GM23248 (cell line): ENCODE data around the gene CHCT1. TPM values are rescaled to one million over a fixed set of nuclear protein-coding genes. Genes with fewer than 3 reads are reported as not detected.
"Not testable (repeated sequence)": the region's sequence is repeated elsewhere in the genome, so short reads cannot be mapped to it uniquely, and the experiment has no call there.

Experiments
- DNase-seq: peaks from one replicate; pipeline ENCODE4 v3.0.0-alpha.2; 2015
- H2AFZ ChIP-seq: fragments of 200-600 bp; sonication (generic); 2 replicates; pipeline ENCODE4 v1.6.1; 2016; ENCODE audit warnings: antibody characterized with exemption
- H3F3A ChIP-seq: fragments of 200-600 bp; sonication (generic); 2 replicates; pipeline ENCODE4 v1.6.1; 2016; ENCODE audit warnings: mild to moderate bottlenecking, antibody characterized with exemption, mixed run types; ENCODE audit not compliant: insufficient read depth
- H3K27ac ChIP-seq: fragments of 200-600 bp; sonication (generic); 2 replicates; pipeline ENCODE4 v1.5.1; 2016; ENCODE audit warnings: mild to moderate bottlenecking
- H3K27me3 ChIP-seq: fragments of 200-600 bp; sonication (generic); replicated peaks from 2 replicates; pipeline ENCODE4 v1.6.1; 2016; ENCODE audit warnings: mild to moderate bottlenecking; ENCODE audit not compliant: insufficient read depth
- H3K36me3 ChIP-seq: fragments of 200-600 bp; sonication (generic); 2 replicates; pipeline ENCODE4 v1.6.1; 2016; ENCODE audit warnings: low read depth, mild to moderate bottlenecking
- H3K4me1 ChIP-seq: fragments of 200-600 bp; sonication (generic); 2 replicates; pipeline ENCODE4 v1.6.1; 2016; ENCODE audit warnings: mild to moderate bottlenecking; ENCODE audit not compliant: insufficient read depth
- H3K4me2 ChIP-seq: fragments of 200-600 bp; sonication (generic); one replicate; pipeline ENCODE4 v1.6.1; 2016; ENCODE audit warnings: mild to moderate bottlenecking; ENCODE audit not compliant: unreplicated experiment
- H3K4me3 ChIP-seq: fragments of 200-600 bp; sonication (generic); 2 replicates; pipeline ENCODE4 v1.5.1; 2016; ENCODE audit warnings: mild to moderate bottlenecking
- H3K79me2 ChIP-seq: fragments of 200-600 bp; sonication (generic); 2 replicates; pipeline ENCODE4 v1.6.1; 2016; ENCODE audit warnings: mild to moderate bottlenecking; ENCODE audit not compliant: insufficient read depth
- H3K9ac ChIP-seq: fragments of 200-600 bp; sonication (generic); 2 replicates; pipeline ENCODE4 v1.6.1; 2016; ENCODE audit warnings: mild to moderate bottlenecking
- H3K9me2 ChIP-seq: fragments of 200-600 bp; sonication (generic); 2 replicates; pipeline ENCODE4 v1.6.1; 2016; ENCODE audit warnings: mixed run types, mild to moderate bottlenecking, moderate library complexity; ENCODE audit not compliant: insufficient read depth
- H3K9me3 ChIP-seq: fragments of 200-600 bp; sonication (generic); one replicate; pipeline ENCODE4 v1.6.1; 2017; ENCODE audit warnings: low read depth
- H4K20me1 ChIP-seq: fragments of 200-600 bp; sonication (generic); 2 replicates; pipeline ENCODE4 v1.6.0; 2016; ENCODE audit not compliant: insufficient read depth
- EZH2 ChIP-seq: fragments of 200-600 bp; sonication (generic); IDR thresholded peaks from 2 replicates; pipeline ENCODE4 v1.6.1; 2018; ENCODE audit warnings: antibody characterized with exemption, mild to moderate bottlenecking; ENCODE audit not compliant: insufficient read depth, poor library complexity, severe bottlenecking
- EZH2phosphoT487 ChIP-seq: fragments of 200-600 bp; sonication (generic); IDR thresholded peaks from 2 replicates; pipeline ENCODE4 v1.6.1; 2018; ENCODE audit warnings: antibody characterized with exemption, moderate library complexity, mild to moderate bottlenecking, low read depth; ENCODE audit not compliant: insufficient read depth
- WGBS, 2 experiments: methylation state at CpG; one replicate each; pipeline ENCODE4 v1.1.6; 2015 to 2017; ENCODE audit warnings: low lambda C conversion rate in 2 of 2, low coverage in 1 of 2; ENCODE audit errors: missing lambda C conversion rate in 2 of 2; 5-methylcytosine and 5-hydroxymethylcytosine counted together
- in situ Hi-C: fragments of 300-500 bp; cut with MboI; formaldehyde crosslinking; loops from 2 replicates; pipeline ENCODE4 v1.15.0; 2020
- polyA plus RNA-seq: library from polyadenylated mRNA; unstranded; fragments of >200 nt; fragmentation: Nextera tagmentation; extraction: Ambion mirVana; gene quantifications from 2 replicates; pipeline ENCODE4 v1.2.1, GENCODE V29; 2016
- total RNA-seq: library from RNA; depleted of rRNA; stranded (reverse); fragments of >200 nt; shearing (Covaris generic); gene quantifications from 2 replicates; pipeline ENCODE4 v1.2.3, GENCODE V29; 2014

CHCT1 gene
- total and polyA plus RNA-seq, 2 experiments from 2014 or later, result not detected

- DNase-seq, result no peak
- Histone ChIP-seq H3K27ac (no peak overlapping the region), H3K27me3 (no peaks in the 10 kb centered on the region), H3K36me3 (no peaks in the 10 kb centered on the region), H3F3A (no peaks in the 10 kb centered on the region), H3K9me3 (no peaks in the 10 kb centered on the region), H3K79me2 (no peaks in the 10 kb centered on the region), H3K9me2 (no peaks in the 10 kb centered on the region), H4K20me1 (no peaks in the 10 kb centered on the region), H3K4me1 (no peaks in the 10 kb centered on the region), H3K4me3 (no peak overlapping the region), H3K4me2 (no peak overlapping the region), H3K9ac (no peak overlapping the region), H2AFZ (no peak overlapping the region)
- WGBS, 2 experiments, result 70 to 73% methylated on average over 3 of the region's 3 CpGs
- in situ Hi-C loops, result no loop called here
- TF ChIP-seq EZH2phosphoT487 (no peak), EZH2 (no peak)
Observed at GRCh38 chr17:60412701-60413100, 9.6 kb upstream of the CHCT1 start.

- H3K79me2 ChIP-seq, result no peaks in the 10 kb centered on the region
- no peaks in the 10 kb centered on the region for H3K36me3 ChIP-seq
- in situ Hi-C loops, result no loop called here
- H3K9me3 ChIP-seq, result no peaks in the 10 kb centered on the region
- H3K4me1 ChIP-seq, result no peaks in the 10 kb centered on the region
- WGBS, 2 experiments, result 87 to 95% methylated on average over 1 of the region's 1 CpG
- TF ChIP-seq EZH2phosphoT487, result no peak
- no peak for TF ChIP-seq EZH2
- no peak for DNase-seq
- no peak overlapping the region for H3K27ac ChIP-seq
- H3F3A ChIP-seq, result no peaks in the 10 kb centered on the region
- no peak overlapping the region for H3K9ac ChIP-seq
- no peak overlapping the region for H3K4me2 ChIP-seq
- H4K20me1 ChIP-seq, result no peaks in the 10 kb centered on the region
- no peak overlapping the region for H2AFZ ChIP-seq
- no peaks in the 10 kb centered on the region for H3K9me2 ChIP-seq
- no peak overlapping the region for H3K4me3 ChIP-seq
- H3K27me3 ChIP-seq, result no peaks in the 10 kb centered on the region
Observed at GRCh38 chr17:60415146-60415545, 7.1 kb upstream of the CHCT1 start.

- Histone ChIP-seq H3K4me1 (no peaks in the 10 kb centered on the region), H3K36me3 (no peaks in the 10 kb centered on the region), H3K79me2 (no peaks in the 10 kb centered on the region), H3K4me3 (no peak overlapping the region), H3K9ac (no peak overlapping the region), H4K20me1 (no peaks in the 10 kb centered on the region), H3F3A (no peaks in the 10 kb centered on the region), H2AFZ (no peak overlapping the region), H3K9me2 (no peaks in the 10 kb centered on the region), H3K9me3 (no peaks in the 10 kb centered on the region), H3K27ac (no peak overlapping the region), H3K27me3 (no peaks in the 10 kb centered on the region), H3K4me2 (no peak overlapping the region)
- in situ Hi-C loops, result no loop called here
- DNase-seq, result no peak
- WGBS, 2 experiments, result 40 to 46% methylated on average over 2 of the region's 2 CpGs
- no peak for TF ChIP-seq EZH2
- TF ChIP-seq EZH2phosphoT487, result no peak
Observed at GRCh38 chr17:60416368-60416925, 5.8 kb upstream of the CHCT1 start.

GRCh38 chr17:60419003-60419402, 3.3 kb upstream of the CHCT1 start:
- in situ Hi-C loops, H4K20me1 ChIP-seq, H3K27me3 ChIP-seq, H3K27ac ChIP-seq, H3K4me3 ChIP-seq, H3K36me3 ChIP-seq, H3K9ac ChIP-seq, H3K9me2 ChIP-seq, H2AFZ ChIP-seq, H3K4me2 ChIP-seq, DNase-seq, H3F3A ChIP-seq, H3K9me3 ChIP-seq, H3K4me1 ChIP-seq, H3K79me2 ChIP-seq: not testable (repeated sequence)
- WGBS, 2 experiments, result 86 to 91% methylated on average over 4 of the region's 4 CpGs

- H3K9me2 ChIP-seq, H3F3A ChIP-seq, in situ Hi-C loops, H2AFZ ChIP-seq, H3K27me3 ChIP-seq, H3K9ac ChIP-seq, H3K4me2 ChIP-seq, DNase-seq, H4K20me1 ChIP-seq, H3K4me1 ChIP-seq, H3K4me3 ChIP-seq, H3K9me3 ChIP-seq, H3K27ac ChIP-seq, H3K79me2 ChIP-seq, H3K36me3 ChIP-seq: not testable (repeated sequence)
- WGBS, 2 experiments, result 94 to 97% methylated on average over 7 of the region's 7 CpGs
Observed at GRCh38 chr17:60419875-60420274, 2.4 kb upstream of the CHCT1 start.
